ENCODE results near the gene TFDP2.

- TF ChIP-seq POLR2AphosphoS5 (IDR thresholded peaks at IDR 0.05; ENCODE audit: low read depth, low read length), result no peak
- TF ChIP-seq POLR2A (IDR thresholded peaks at IDR 0.05; ENCODE audit: low read depth, low read length), result no peak
- TF ChIP-seq TAF1 (IDR thresholded peaks at IDR 0.05; ENCODE audit: borderline replicate concordance, low read depth, low read length), result no peak
Measured at GRCh38 chr3:142188846-142189245, 39.5 kb upstream of the TFDP2 start.
